ENCODE data around the gene SHC1.

The SHC1 gene

GRCh38 chr1:155001675-155002463, 31.3 kb upstream of the SHC1 start:
- TF ChIP-seq FOXM1 (IDR thresholded peaks at IDR 0.05; ENCODE audit: borderline replicate concordance) (peak; percentile 73), LEF1 (IDR thresholded peaks at IDR 0.05; ENCODE audit: borderline replicate concordance) (0 out of 2 replicates have a peak, but pooled peaks have one; percentile 45), PKNOX1 (IDR thresholded peaks at IDR 0.05) (peak; percentile 98), TARDBP (IDR thresholded peaks at IDR 0.05) (peak; percentile 97; the same call in 1 of the 2 replicates), ARNT (IDR thresholded peaks at IDR 0.05) (no peak)
- ChIA-PET POLR2A (interaction anchor here (0.6 to 3.8 kb wide), 9 partner anchors 14 to 65 kb away, joined by 3 to 43 read pairs (median 4); partner anchors contain the start of genes ADAM15, FLAD1, PMVK and PYGO2), CTCF (interaction anchor here (0.5 to 1.0 kb wide), 2 partner anchors 9 to 16 kb away, joined by 3 to 4 read pairs; no protein-coding TSS in a partner anchor)
- DNase-seq (ENCODE audit: extremely low spot score): peak; percentile 99

GRCh38 chr1:155001425-155001674, 30.8 kb upstream of the SHC1 start:
- ChIA-PET CTCF (no interaction called here), POLR2A (interaction anchor here (0.6 to 3.8 kb wide), 10 partner anchors 14 to 64 kb away, joined by 3 to 43 read pairs (median 4); partner anchors contain the start of genes ADAM15, FLAD1, PBXIP1 and PMVK)
- TF ChIP-seq FOXK2 (IDR thresholded peaks at IDR 0.05) (no peak), TARDBP (IDR thresholded peaks at IDR 0.05) (no peak), HDGF (IDR thresholded peaks at IDR 0.05; ENCODE audit: borderline replicate concordance) (no peak), CTBP1 (IDR thresholded peaks at IDR 0.05; ENCODE audit: borderline replicate concordance) (no peak), ELF4 (IDR thresholded peaks at IDR 0.05) (no peak), FOXM1 (IDR thresholded peaks at IDR 0.05; ENCODE audit: borderline replicate concordance) (no peak), L3MBTL2 (conservative IDR thresholded peaks at IDR 0.05) (no peak), ZNF384 (IDR thresholded peaks at IDR 0.05) (no peak), SUZ12 (IDR thresholded peaks at IDR 0.05) (no peak), FOXA1 (IDR thresholded peaks at IDR 0.05) (no peak), PKNOX1 (IDR thresholded peaks at IDR 0.05) (no peak)
- no peak for DNase-seq (ENCODE audit: extremely low spot score)

GRCh38 chr1:155000726-155001424, 30.3 kb upstream of the SHC1 start:
- DNase-seq (ENCODE audit: extremely low spot score): peak; percentile 85
- ChIA-PET CTCF (interaction anchor here (1.5 to 7.8 kb wide), 4 partner anchors 11 to 50 kb away, joined by 3 to 45 read pairs (median 5); partner anchors contain the start of gene ADAM15), POLR2A (interaction anchor here (0.6 to 3.8 kb wide), 14 partner anchors 11 to 64 kb away, joined by 3 to 43 read pairs (median 4); partner anchors contain the start of genes ADAM15, FLAD1, PBXIP1 and PMVK)
- peak; percentile 21; the same call in 1 of the 2 replicates for TF ChIP-seq ARNT (IDR thresholded peaks at IDR 0.05)
- TF ChIP-seq L3MBTL2 (conservative IDR thresholded peaks at IDR 0.05): peak; percentile 65
- TF ChIP-seq CTBP1 (IDR thresholded peaks at IDR 0.05; ENCODE audit: borderline replicate concordance): peak; percentile 62
- TF ChIP-seq ZNF384 (IDR thresholded peaks at IDR 0.05): no peak
- TF ChIP-seq LEF1 (IDR thresholded peaks at IDR 0.05; ENCODE audit: borderline replicate concordance): peak; percentile 86; the same call in 1 of the 2 replicates
- no peak for TF ChIP-seq ELF4 (IDR thresholded peaks at IDR 0.05)
- TF ChIP-seq TARDBP (IDR thresholded peaks at IDR 0.05): no peak
- TF ChIP-seq SP1 (IDR thresholded peaks at IDR 0.05): no peak
- 0 out of 2 replicates have a peak, but pooled peaks have one; percentile 46 for TF ChIP-seq HDGF (IDR thresholded peaks at IDR 0.05; ENCODE audit: borderline replicate concordance)
- no peak for TF ChIP-seq FOXK2 (IDR thresholded peaks at IDR 0.05)
- TF ChIP-seq FOXA1 (IDR thresholded peaks at IDR 0.05): no peak
- peak; percentile 11; the same call in 1 of the 2 replicates for TF ChIP-seq PKNOX1 (IDR thresholded peaks at IDR 0.05)
- TF ChIP-seq FOXM1 (IDR thresholded peaks at IDR 0.05; ENCODE audit: borderline replicate concordance): peak; percentile 99

- ChIA-PET CTCF (interaction anchor here (0.8 to 7.8 kb wide), 9 partner anchors 12 to 61 kb away, joined by 3 to 45 read pairs (median 5); partner anchors contain the start of genes ADAM15, CKS1B and FLAD1), POLR2A (interaction anchor here (0.8 to 3.8 kb wide), 16 partner anchors 8 to 81 kb away, joined by 3 to 43 read pairs (median 6); partner anchors contain the start of genes ADAM15, FLAD1, PBXIP1 and PMVK)
- no peak for TF ChIP-seq ARNT (IDR thresholded peaks at IDR 0.05)
- no peak for TF ChIP-seq TARDBP (IDR thresholded peaks at IDR 0.05)
- TF ChIP-seq ZNF384 (IDR thresholded peaks at IDR 0.05): no peak
- no peak for TF ChIP-seq FOXK2 (IDR thresholded peaks at IDR 0.05)
- TF ChIP-seq L3MBTL2 (conservative IDR thresholded peaks at IDR 0.05): no peak
- TF ChIP-seq SUZ12 (IDR thresholded peaks at IDR 0.05): no peak
- no peak for TF ChIP-seq SP1 (IDR thresholded peaks at IDR 0.05)
- TF ChIP-seq PKNOX1 (IDR thresholded peaks at IDR 0.05): no peak
- no peak for TF ChIP-seq FOXA1 (IDR thresholded peaks at IDR 0.05)
- no peak for TF ChIP-seq NFRKB (IDR thresholded peaks at IDR 0.05)
- no peak for DNase-seq (ENCODE audit: extremely low spot score)
Measured at GRCh38 chr1:155000411-155000725, 29.8 kb upstream of the SHC1 start.

Data from HEK293T (cell line).